ENCODE data around the gene PTTG2. TPM values are rescaled to one million over a fixed set of nuclear protein-coding genes. Genes with fewer than 3 reads are reported as not detected.

PTTG2 gene
- total and polyA plus RNA-seq, 2 experiments from 2014 or later: 1.1 TPM; not detected in 1

- no peak for TF ChIP-seq CREB1 (CRISPR knock-in tag; IDR thresholded peaks at IDR 0.05; ENCODE audit: low read depth)
- TF ChIP-seq ZNF114 (CRISPR knock-in tag; IDR thresholded peaks at IDR 0.05): no peak
Observed at GRCh38 chr4:38008571-38009021, 48.4 kb downstream of the PTTG2 start (continued).

GRCh38 chr4:38009421-38009820 is 49.2 kb downstream of the PTTG2 start:
- Histone ChIP-seq H4K20me1 (replicated peaks; ENCODE audit: insufficient read depth) (peaks cover 9% of the 10 kb centered on the region; the same call in 1 of the 2 replicates), H3K27ac (ENCODE audit: low read depth) (no peak overlapping the region), H2AFZ (no peak overlapping the region), H3K27me3 (ENCODE audit: insufficient read depth) (no peaks in the 10 kb centered on the region), H3K4me3 (no peak overlapping the region), H3K79me2 (replicated peaks; ENCODE audit: insufficient read depth) (peaks cover 68% of the 10 kb centered on the region), H3K4me2 (no peak overlapping the region), H3K4me1 (ENCODE audit: insufficient read depth) (peaks cover 19% of the 10 kb centered on the region), H3F3A (replicated peaks; ENCODE audit: low read depth) (no peaks in the 10 kb centered on the region), H3K36me3 (ENCODE audit: insufficient read depth) (no peaks in the 10 kb centered on the region), H3K9me2 (ENCODE audit: insufficient read depth) (no peaks in the 10 kb centered on the region)
- DNase-seq (ENCODE audit: low spot score): no peak
- H3K4me3 Mint-ChIP-seq: no peak overlapping the region
- peaks cover 38% of the 10 kb centered on the region for H3K4me1 Mint-ChIP-seq
- no peaks in the 10 kb centered on the region; the same call in 2 of the 3 replicates for H3K9me3 Mint-ChIP-seq
- ATAC-seq: no peak
- peaks cover 2% of the 10 kb centered on the region for H3K27me3 Mint-ChIP-seq (ENCODE audit: insufficient read depth, low read depth, poor library complexity)
- H3K36me3 Mint-ChIP-seq (ENCODE audit: low read depth): no peaks in the 10 kb centered on the region; the same call in 2 of the 3 replicates
- H3K27ac Mint-ChIP-seq: no peak overlapping the region
- TF ChIP-seq ZNF331 (CRISPR knock-in tag; IDR thresholded peaks at IDR 0.05; ENCODE audit: low read depth): no peak
- TF ChIP-seq REST (IDR thresholded peaks at IDR 0.05; ENCODE audit: unreplicated experiment): no peak
- TF ChIP-seq EZH2 (IDR thresholded peaks at IDR 0.05; ENCODE audit: low read depth, unreplicated experiment): no peak
- TF ChIP-seq ZNF462 (CRISPR knock-in tag; IDR thresholded peaks at IDR 0.05): no peak
- no peak for TF ChIP-seq STAT1 (IDR thresholded peaks at IDR 0.05; ENCODE audit: unreplicated experiment)
- TF ChIP-seq CREB1 (CRISPR knock-in tag; IDR thresholded peaks at IDR 0.05; ENCODE audit: low read depth): no peak
